ENCODE data around the gene HTRA3.

DNA sequence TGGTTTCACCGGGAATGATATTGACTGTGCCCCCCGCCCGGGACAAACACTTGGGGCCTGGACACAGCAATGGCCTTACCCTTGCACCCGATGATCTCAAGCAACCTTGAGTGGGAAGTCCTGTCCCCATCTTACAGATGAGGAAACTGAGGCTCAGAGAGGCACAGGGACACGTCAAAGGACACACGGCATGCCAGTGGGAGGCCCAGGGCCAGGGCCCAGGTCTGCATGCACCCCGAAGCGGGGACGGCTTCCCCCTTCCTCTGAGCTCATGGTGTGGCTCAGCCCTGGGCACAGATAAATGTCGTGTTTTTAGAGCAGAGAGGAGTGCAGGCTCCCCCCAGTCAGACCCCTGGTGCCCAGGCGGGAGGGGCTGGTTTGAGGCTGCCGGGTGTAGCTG, 33.9 kb upstream of the HTRA3 start:
- no peak for TF ChIP-seq CTCF (IDR thresholded peaks at IDR 0.05)
- TF ChIP-seq POLR2A (IDR thresholded peaks at IDR 0.05): no peak

Measured in esophagus squamous epithelium (tissue), 4 donors.